GM19468 (cell line): Measurements from ENCODE around the gene XPO6.

Experiments
- ATAC-seq: cut with Tn5 transposase; IDR thresholded peaks from one replicate; pipeline ENCODE4 v1.9.1; 2021; ENCODE audit warnings: mild to moderate bottlenecking, moderate library complexity, moderate number of reproducible peaks; ENCODE audit not compliant: unreplicated experiment; ENCODE audit errors: extremely low read depth

Gene XPO6

GRCh38 chr16:28081391-28081968 is 130.3 kb downstream of the XPO6 start:
- no peak for ATAC-seq

- no peak for ATAC-seq
These were observed 133.5 kb downstream of the XPO6 start for GRCh38 chr16:28078261-28078660.

GRCh38 chr16:28073836-28074235 is 137.9 kb downstream of the XPO6 start:
- no peak for ATAC-seq

GRCh38 chr16:28072087-28072486 is 139.7 kb downstream of the XPO6 start:
- no peak for ATAC-seq

- no peak for ATAC-seq
These were observed 141.6 kb downstream of the XPO6 start for GRCh38 chr16:28069971-28070794.

- no peak for ATAC-seq
These were observed 142.8 kb downstream of the XPO6 start for GRCh38 chr16:28068976-28069375.

GRCh38 chr16:28067604-28068379 is 144.0 kb downstream of the XPO6 start:
- ATAC-seq = no peak

GRCh38 chr16:28064706-28065249 is 147.0 kb downstream of the XPO6 start:
- ATAC-seq = no peak

- no peak for ATAC-seq
These were observed 147.6 kb downstream of the XPO6 start for GRCh38 chr16:28064150-28064549.

- ATAC-seq = no peak
These were observed 148.1 kb downstream of the XPO6 start, which contains the start of gene GSG1L for GRCh38 chr16:28063591-28064061. GSG1L (minus strand) TSS chr16:28063714; CDS start chr16:28063424, 290 bp downstream.

- ATAC-seq = no peak
These were observed 148.8 kb downstream of the XPO6 start for GRCh38 chr16:28062847-28063521.

- no peak for ATAC-seq
These were observed 149.4 kb downstream of the XPO6 start for GRCh38 chr16:28062261-28062846.

GRCh38 chr16:28061352-28062101 is 150.2 kb downstream of the XPO6 start:
- ATAC-seq = no peak

- no peak for ATAC-seq
These were observed 151.8 kb downstream of the XPO6 start for GRCh38 chr16:28059841-28060575.

GRCh38 chr16:28058839-28059589 is 152.8 kb downstream of the XPO6 start:
- no peak for ATAC-seq

- ATAC-seq = no peak
These were observed 153.8 kb downstream of the XPO6 start for GRCh38 chr16:28057949-28058348.

- ATAC-seq = no peak
These were observed 158.3 kb downstream of the XPO6 start for GRCh38 chr16:28053461-28053860.
